Uterus (tissue), 2 donors: ENCODE data around the gene PTPN14.

Experiments used
- CTCF ChIP-seq, 4 experiments: fragments of 200-600 bp in 2 of 4; fragments of 450-650 bp in 2 of 4; sonication (generic) in 2 of 4; IDR thresholded peaks; one replicate each; pipeline ENCODE4 v1.5.1; 2016 to 2019; ENCODE audit warnings: antibody characterized with exemption in 4 of 4, mild to moderate bottlenecking in 2 of 4, moderate library complexity in 1 of 4
- POLR2A ChIP-seq, 2 donors: fragments of 450-650 bp; IDR thresholded peaks; one replicate each; pipeline ENCODE4 v1.6.1; 2016; ENCODE audit warnings: antibody characterized with exemption in 2 of 2, mild to moderate bottlenecking in 1 of 2, moderate library complexity in 1 of 2

- TF ChIP-seq CTCF (IDR thresholded peaks at IDR 0.05) = no peak
- TF ChIP-seq POLR2A (IDR thresholded peaks at IDR 0.05) = no peak
Measured at GRCh38 chr1:214452152-214452784, 99.1 kb downstream of the PTPN14 start.
